H1 (cell line): ENCODE measurements around the gene OOSP2. TPM values are rescaled to one million over a fixed set of nuclear protein-coding genes. Genes with fewer than 3 reads are reported as not detected.
"Not testable (repeated sequence)": the region's sequence is repeated elsewhere in the genome, so short reads cannot be mapped to it uniquely, and the experiment has no call there.

Experiments
- CTCF ChIA-PET: fragments of 300-600 bp; sonication (Branson Sonifier 250); formaldehyde crosslinking; loops from one replicate; lab custom pipeline; 2021; ENCODE audit not compliant: partially characterized antibody; lab: Charles Lee
- POLR2A ChIA-PET: fragments of 300-600 bp; sonication (Branson Sonifier 250); formaldehyde crosslinking; loops from one replicate; lab custom pipeline; 2021; ENCODE audit warnings: inconsistent platforms; ENCODE audit not compliant: partially characterized antibody; lab: Charles Lee
- DNase-seq, 2 experiments: peaks; one replicate each; pipeline versions ENCODE4 v3.0.0 to v3.0.0-alpha.2; 2010 to 2022; ENCODE audit warnings: low spot score in 2 of 2, low read depth in 1 of 2, mixed read lengths in 1 of 2
- FAIRE-seq: peaks from 2 replicates; lab custom pipeline; 2011; peaks lifted over from hg19 to GRCh38; lab: Jason Lieb, UNC
- H2AFZ ChIP-seq: 2 replicates; pipeline ENCODE4 v1.8.1; 2012; ENCODE audit warnings: low read length, inconsistent platforms
- H2AK5ac ChIP-seq: 2 replicates; pipeline ENCODE4 v1.6.1; 2013; ENCODE audit warnings: low read depth, low read length
- H2BK120ac ChIP-seq: replicated peaks from 2 replicates; pipeline ENCODE3; 2013; ENCODE audit warnings: low read depth, low read length, inconsistent platforms
- H2BK12ac ChIP-seq: 2 replicates; pipeline ENCODE4 v1.6.1; 2013; ENCODE audit warnings: low read depth, low read length
- H2BK15ac ChIP-seq: 2 replicates; pipeline ENCODE4 v1.6.1; 2013; ENCODE audit warnings: low read length
- H2BK20ac ChIP-seq: 2 replicates; pipeline ENCODE4 v1.6.1; 2013; ENCODE audit warnings: low read length
- H2BK5ac ChIP-seq: 2 replicates; pipeline ENCODE4 v1.6.1; 2013; ENCODE audit warnings: low read depth, low read length
- H3K14ac ChIP-seq: 2 replicates; pipeline ENCODE4 v1.6.1; 2013; ENCODE audit warnings: inconsistent platforms; ENCODE audit not compliant: insufficient read length
- H3K18ac ChIP-seq: 2 replicates; pipeline ENCODE4 v1.6.1; 2013; ENCODE audit warnings: low read length; ENCODE audit errors: extremely low read depth
- H3K23ac ChIP-seq: 2 replicates; pipeline ENCODE4 v1.6.1; 2013; ENCODE audit warnings: inconsistent platforms; ENCODE audit not compliant: insufficient read length
- H3K23me2 ChIP-seq: 2 replicates; pipeline ENCODE4 v1.6.1; 2013; ENCODE audit warnings: low read depth, low read length
- H3K27ac ChIP-seq: 2 replicates; pipeline ENCODE4 v1.6.1; 2011; ENCODE audit warnings: low read depth, low read length, inconsistent platforms
- H3K27me3 ChIP-seq, 4 experiments: replicated peaks in 1 of 4; 1 replicate in 1 of 4; 2 replicates in 3 of 4; pipeline versions ENCODE4 v1.6.1 to v1.8.1; 2011 to 2013; ENCODE audit warnings: low read length in 3 of 4, mild to moderate bottlenecking in 3 of 4, inconsistent platforms in 2 of 4, mixed read lengths in 2 of 4, moderate library complexity in 1 of 4; ENCODE audit not compliant: control insufficient read depth in 3 of 4, insufficient read depth in 3 of 4; ENCODE audit errors: extremely low read depth in 1 of 4
- H3K36me3 ChIP-seq, 4 experiments: 2 replicates each; pipeline versions ENCODE4 v1.6.1 to v1.8.1; 2011 to 2013; ENCODE audit warnings: mild to moderate bottlenecking in 4 of 4, low read length in 3 of 4, moderate library complexity in 2 of 4, control low read depth in 1 of 4, inconsistent platforms in 1 of 4; ENCODE audit not compliant: insufficient read depth in 4 of 4, control insufficient read depth in 2 of 4
- H3K4ac ChIP-seq: replicated peaks from 2 replicates; pipeline ENCODE3; 2013; ENCODE audit warnings: low read length, low read depth, mixed read lengths, inconsistent platforms; ENCODE audit not compliant: insufficient read length
- H3K4me1 ChIP-seq, 4 experiments: replicated peaks in 1 of 4; 1 replicate in 1 of 4; 2 replicates in 3 of 4; pipeline versions ENCODE4 v1.6.1 to v1.8.1; 2011 to 2013; ENCODE audit warnings: low read length in 3 of 4, inconsistent platforms in 2 of 4, mixed read lengths in 1 of 4; ENCODE audit not compliant: insufficient read depth in 4 of 4, control insufficient read depth in 3 of 4
- H3K4me2 ChIP-seq, 2 experiments: 2 replicates each; pipeline versions ENCODE4 v1.6.1 to v1.8.1; 2011 to 2013; ENCODE audit warnings: low read depth in 2 of 2, low read length in 2 of 2, control low read depth in 1 of 2, inconsistent platforms in 1 of 2, mild to moderate bottlenecking in 1 of 2; ENCODE audit not compliant: insufficient read depth in 1 of 2
- H3K4me3 ChIP-seq, 4 experiments: fragments of 200-600, 300-600 bp in 1 of 4; sonication (generic), shearing (Covaris generic), sonication (Bioruptor Twin) in 1 of 4; 2 replicates each; pipeline versions ENCODE4 v1.5.1 to v1.8.1; 2011 to 2016; ENCODE audit warnings: low read length in 4 of 4, low read depth in 3 of 4, control low read depth in 2 of 4, inconsistent platforms in 2 of 4, mild to moderate bottlenecking in 2 of 4, mixed read lengths in 1 of 4, moderate library complexity in 1 of 4; ENCODE audit not compliant: insufficient read depth in 2 of 4; ENCODE audit errors: extremely low read depth in 1 of 4
- H3K56ac ChIP-seq: replicated peaks from 2 replicates; pipeline ENCODE3; 2013; ENCODE audit warnings: low read depth, mild to moderate bottlenecking, mixed read lengths, low read length, inconsistent platforms; ENCODE audit not compliant: insufficient read length
- H3K79me1 ChIP-seq: 2 replicates; pipeline ENCODE4 v1.6.1; 2013; ENCODE audit warnings: low read depth, low read length, control low read depth
- H3K79me2 ChIP-seq, 2 experiments: 2 replicates each; pipeline versions ENCODE4 v1.6.1 to v1.8.1; 2012 to 2013; ENCODE audit warnings: low read length in 2 of 2, mild to moderate bottlenecking in 2 of 2, inconsistent platforms in 1 of 2; ENCODE audit not compliant: insufficient read depth in 2 of 2, control insufficient read depth in 1 of 2
- H3K9ac ChIP-seq, 4 experiments: replicated peaks in 1 of 4; 1 replicate in 1 of 4; 2 replicates in 3 of 4; pipeline versions ENCODE4 v1.6.1 to v1.8.1; 2011 to 2013; ENCODE audit warnings: low read depth in 3 of 4, low read length in 3 of 4, control low read depth in 2 of 4, mild to moderate bottlenecking in 2 of 4, moderate library complexity in 2 of 4, inconsistent platforms in 1 of 4; ENCODE audit errors: extremely low read depth in 1 of 4
- H3K9me3 ChIP-seq, 2 experiments: 2 replicates each; pipeline versions ENCODE4 v1.6.1 to v1.8.1; 2012 to 2013; ENCODE audit warnings: mild to moderate bottlenecking in 2 of 2, moderate library complexity in 2 of 2, control low read depth in 1 of 2, inconsistent platforms in 1 of 2, low read depth in 1 of 2, low read length in 1 of 2, mixed read lengths in 1 of 2; ENCODE audit not compliant: insufficient read depth in 2 of 2
- H4K20me1 ChIP-seq, 2 experiments: replicated peaks in 1 of 2; 2 replicates each; pipeline versions ENCODE3 to v1.8.1; 2011 to 2013; ENCODE audit warnings: inconsistent platforms in 2 of 2, low read length in 2 of 2, mild to moderate bottlenecking in 1 of 2; ENCODE audit not compliant: insufficient read depth in 2 of 2, control insufficient read depth in 1 of 2
- H4K5ac ChIP-seq: 2 replicates; pipeline ENCODE4 v1.6.1; 2013; ENCODE audit warnings: low read length, low read depth, mixed read lengths, inconsistent platforms; ENCODE audit not compliant: insufficient read length
- H4K8ac ChIP-seq: 2 replicates; pipeline ENCODE4 v1.8.0; 2013; ENCODE audit warnings: mild to moderate bottlenecking, moderate library complexity, low read length, inconsistent platforms; ENCODE audit not compliant: insufficient read depth; ENCODE audit errors: extremely low read depth
- H4K91ac ChIP-seq: replicated peaks from 2 replicates; pipeline ENCODE3; 2013; ENCODE audit warnings: low read length, mixed read lengths, inconsistent platforms; ENCODE audit not compliant: insufficient read length
- WGBS, 2 experiments: shearing (Covaris generic) in 1 of 2; methylation state at CpG; one replicate each; pipeline versions ENCODE4 v1.1.6 to v1.1.7; 2013 to 2015; ENCODE audit warnings: low lambda C conversion rate in 2 of 2, mixed read lengths in 2 of 2, inconsistent platforms in 1 of 2, low coverage in 1 of 2, missing lambda C conversion rate in 1 of 2; ENCODE audit not compliant: insufficient replicate concordance in 2 of 2, insufficient coverage in 1 of 2, insufficient read length in 1 of 2; ENCODE audit errors: extremely low coverage in 1 of 2, missing lambda C conversion rate in 1 of 2; 5-methylcytosine and 5-hydroxymethylcytosine counted together
- polyA plus RNA-seq, 7 experiments: library from polyadenylated mRNA; depleted of rRNA in 3 of 7; stranded (reverse) in 5 of 7; unstranded in 2 of 7; fragments of >200 nt in 5 of 7; fragments of 200-250 nt in 2 of 7; gene quantifications; 1 replicate in 5 of 7; 2 replicates in 1 of 7; 4 replicates in 1 of 7; pipeline versions ENCODE4 v1.2.1 to v1.2.3, GENCODE V29; 2011 to 2013; ENCODE audit warnings: missing spikeins in 2 of 7, mixed read lengths in 2 of 7
- total RNA-seq: library from RNA; stranded (reverse); fragmentation: NEBNext Ultra II Directional; extraction: Animal tissue kit (Norgen Biotek cat#: 25700); gene quantifications from 2 replicates; pipeline ENCODE4 v1.2.1, GENCODE V29; 2021

Gene OOSP2
- total and polyA plus RNA-seq, 2 of the 8 experiments (the other 6 are each of a cell fraction or from before 2014, with no cell fraction given): not detected

DNA sequence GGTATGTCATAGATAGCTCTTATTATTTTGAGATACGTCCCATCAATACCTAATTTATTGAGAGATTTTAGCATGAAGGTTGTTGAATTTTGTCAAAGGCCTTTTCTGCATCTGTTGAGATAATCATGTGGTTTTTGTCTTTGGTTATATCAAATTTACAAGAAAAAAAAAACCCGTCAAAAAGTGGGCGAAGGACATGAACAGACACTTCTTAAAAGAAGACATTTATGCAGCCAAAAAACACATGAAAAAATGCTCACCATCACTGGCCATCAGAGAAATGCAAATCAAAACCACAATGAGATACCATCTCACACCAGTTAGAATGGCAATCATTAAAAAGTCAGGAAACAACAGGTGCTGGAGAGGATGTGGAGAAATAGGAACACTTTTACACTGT lies 10.6 kb downstream of the OOSP2 start:
- H3K9ac ChIP-seq, H2BK12ac ChIP-seq, H3K56ac ChIP-seq, H3K4ac ChIP-seq, H4K20me1 ChIP-seq, H3K18ac ChIP-seq, FAIRE-seq, H3K79me1 ChIP-seq, H4K5ac ChIP-seq, H4K8ac ChIP-seq, DNase-seq, H3K4me1 ChIP-seq, H3K9me3 ChIP-seq, H2AK5ac ChIP-seq, POLR2A ChIA-PET, H2BK20ac ChIP-seq, H2BK120ac ChIP-seq, H2AFZ ChIP-seq, H3K4me3 ChIP-seq, H3K4me2 ChIP-seq, H2BK5ac ChIP-seq, H3K27ac ChIP-seq, H3K23me2 ChIP-seq, H4K91ac ChIP-seq, CTCF ChIA-PET, H3K79me2 ChIP-seq, H2BK15ac ChIP-seq, H3K27me3 ChIP-seq, H3K23ac ChIP-seq, H3K36me3 ChIP-seq, H3K14ac ChIP-seq: not testable (repeated sequence)
- 57% methylated on average over 3 of the region's 3 CpGs; no CpG with 5 or more reads in 1 of the 2 experiments for WGBS, 2 experiments
